Esophagus squamous epithelium (tissue), 4 donors: Measurements from ENCODE around the gene CDC34.

Experiments
- POLR2A ChIP-seq, 4 donors: fragments of 450-650 bp; IDR thresholded peaks; one replicate each; pipeline ENCODE4 v1.6.1; 2017; ENCODE audit warnings: antibody characterized with exemption in 4 of 4, mild to moderate bottlenecking in 4 of 4, moderate library complexity in 3 of 4
- TF ChIP-seq, protein P1 (sequence below), 6 experiments: fragments of 450-650 bp in 4 of 6; fragments of 200-600 bp in 2 of 6; sonication (generic) in 2 of 6; IDR thresholded peaks; one replicate each; pipeline ENCODE4 v1.5.1; 2016 to 2019; ENCODE audit warnings: antibody characterized with exemption in 6 of 6, mild to moderate bottlenecking in 4 of 6, moderate library complexity in 4 of 6

- TF ChIP-seq, protein P1, sequence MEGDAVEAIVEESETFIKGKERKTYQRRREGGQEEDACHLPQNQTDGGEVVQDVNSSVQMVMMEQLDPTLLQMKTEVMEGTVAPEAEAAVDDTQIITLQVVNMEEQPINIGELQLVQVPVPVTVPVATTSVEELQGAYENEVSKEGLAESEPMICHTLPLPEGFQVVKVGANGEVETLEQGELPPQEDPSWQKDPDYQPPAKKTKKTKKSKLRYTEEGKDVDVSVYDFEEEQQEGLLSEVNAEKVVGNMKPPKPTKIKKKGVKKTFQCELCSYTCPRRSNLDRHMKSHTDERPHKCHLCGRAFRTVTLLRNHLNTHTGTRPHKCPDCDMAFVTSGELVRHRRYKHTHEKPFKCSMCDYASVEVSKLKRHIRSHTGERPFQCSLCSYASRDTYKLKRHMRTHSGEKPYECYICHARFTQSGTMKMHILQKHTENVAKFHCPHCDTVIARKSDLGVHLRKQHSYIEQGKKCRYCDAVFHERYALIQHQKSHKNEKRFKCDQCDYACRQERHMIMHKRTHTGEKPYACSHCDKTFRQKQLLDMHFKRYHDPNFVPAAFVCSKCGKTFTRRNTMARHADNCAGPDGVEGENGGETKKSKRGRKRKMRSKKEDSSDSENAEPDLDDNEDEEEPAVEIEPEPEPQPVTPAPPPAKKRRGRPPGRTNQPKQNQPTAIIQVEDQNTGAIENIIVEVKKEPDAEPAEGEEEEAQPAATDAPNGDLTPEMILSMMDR (IDR thresholded peaks at IDR 0.05), result no peak
- no peak for TF ChIP-seq POLR2A (IDR thresholded peaks at IDR 0.05)
Measured at GRCh38 chr19:513368-514165, 18.0 kb upstream of the CDC34 start.
